Measurements from ENCODE around the gene IL31RA. TPM values are rescaled to one million over a fixed set of nuclear protein-coding genes. Genes with fewer than 3 reads are reported as not detected.

The IL31RA gene
- total RNA-seq, 1 experiment from 2014 or later, result 0.24 TPM

DNA sequence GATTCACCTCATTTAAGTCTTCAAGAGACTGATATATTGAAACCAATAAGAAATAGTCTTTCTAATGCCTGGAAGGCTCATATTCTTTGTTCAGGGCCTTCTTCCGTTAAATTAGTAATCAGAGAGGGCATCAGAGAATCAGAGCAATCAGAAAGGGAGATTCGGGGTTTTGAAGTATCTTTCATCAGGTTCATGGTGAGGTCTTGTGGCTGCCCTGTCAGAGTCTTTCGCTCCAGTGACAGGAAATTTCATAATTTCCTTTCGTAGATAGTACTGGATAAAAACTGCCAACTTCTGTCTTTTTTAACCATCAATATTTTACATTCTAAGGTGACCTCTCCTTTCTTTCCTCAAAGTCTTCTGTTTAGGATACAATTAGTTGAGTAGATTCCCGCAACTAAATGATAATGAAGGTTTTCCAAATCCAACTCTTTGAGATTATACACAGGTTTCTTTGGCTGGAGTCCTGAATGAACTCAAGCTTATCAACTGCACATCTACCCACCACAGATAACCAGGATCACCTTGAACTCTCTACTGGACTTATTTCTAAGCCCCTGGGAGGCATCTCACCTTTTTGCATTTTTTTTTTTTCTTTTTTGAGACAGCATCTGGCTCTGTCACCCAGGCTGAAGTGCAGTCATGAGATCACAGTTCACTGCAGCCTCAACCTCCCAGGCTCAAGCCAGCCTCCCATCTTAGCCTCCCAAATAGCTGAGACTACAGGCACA is 5.5 kb downstream of the IL31RA start:
- no peak for TF ChIP-seq EZH2 (IDR thresholded peaks at IDR 0.05; ENCODE audit: borderline replicate concordance, low read depth, low read length, poor library complexity, severe bottlenecking)
- TF ChIP-seq CTCF (conservative IDR thresholded peaks at IDR 0.05; ENCODE audit: low read depth, low read length), result no peak
- H3K27ac ChIP-seq (ENCODE audit: low read depth, low read length, poor library complexity, severe bottlenecking), result no peak overlapping the region
- no peaks in the 10 kb centered on the region for H3K4me1 ChIP-seq (ENCODE audit: insufficient read depth, low read length, poor library complexity, severe bottlenecking)
- no peak overlapping the region for H3K4me3 ChIP-seq (ENCODE audit: low read depth, low read length, poor library complexity, severe bottlenecking)
- H3K9me3 ChIP-seq (ENCODE audit: low read depth, low read length, poor library complexity, severe bottlenecking), result no peaks in the 10 kb centered on the region
- H3K36me3 ChIP-seq (ENCODE audit: insufficient read depth, low read length, poor library complexity, severe bottlenecking), result no peaks in the 10 kb centered on the region
- peaks cover 4% of the 10 kb centered on the region for H3K27me3 ChIP-seq (replicated peaks; ENCODE audit: insufficient read depth, low read depth, low read length, poor library complexity)
- POLR2A ChIA-PET (ENCODE audit: low non-redundant PET), result no interaction called here
- no peak for DNase-seq (ENCODE audit: low spot score)
- no TSS peak for BruUV-seq (replicated peaks)
- CTCF ChIA-PET, result no interaction called here
- intact Hi-C loops (cut with micrococcal nuclease; ENCODE audit: unreplicated experiment), result no loop called here

DNA sequence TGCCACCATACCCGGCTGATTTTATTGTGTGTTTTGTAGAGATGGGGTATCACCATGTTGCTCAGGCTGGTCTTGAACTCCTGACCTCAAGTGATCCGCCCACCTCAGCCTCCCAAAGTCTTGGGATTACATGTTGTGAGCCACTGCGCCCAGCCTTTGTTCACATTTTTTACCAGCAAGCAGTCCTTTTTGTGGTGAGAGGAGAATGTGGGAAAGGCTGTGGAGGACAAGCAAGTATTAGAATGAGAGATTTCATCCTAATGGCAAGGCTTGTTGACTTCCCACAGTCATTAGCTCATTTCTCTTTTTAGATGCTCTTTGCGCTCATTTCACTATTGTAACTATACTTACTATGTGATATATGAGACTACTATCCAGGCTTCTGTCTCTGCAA is 6.1 kb downstream of the IL31RA start:
- no peak overlapping the region for H3K4me3 ChIP-seq (ENCODE audit: low read depth, low read length, poor library complexity, severe bottlenecking)
- DNase-seq (ENCODE audit: low spot score), result no peak
- ChIA-PET POLR2A (ENCODE audit: low non-redundant PET) (no interaction called here), CTCF (no interaction called here)
- H3K9me3 ChIP-seq (ENCODE audit: low read depth, low read length, poor library complexity, severe bottlenecking), result no peaks in the 10 kb centered on the region
- TF ChIP-seq EZH2 (IDR thresholded peaks at IDR 0.05; ENCODE audit: borderline replicate concordance, low read depth, low read length, poor library complexity, severe bottlenecking), result no peak
- TF ChIP-seq CTCF (conservative IDR thresholded peaks at IDR 0.05; ENCODE audit: low read depth, low read length), result no peak
- BruUV-seq (replicated peaks), result no TSS peak
- H3K36me3 ChIP-seq (ENCODE audit: insufficient read depth, low read length, poor library complexity, severe bottlenecking), result no peaks in the 10 kb centered on the region
- intact Hi-C loops (cut with micrococcal nuclease; ENCODE audit: unreplicated experiment), result no loop called here
- H3K27me3 ChIP-seq (replicated peaks; ENCODE audit: insufficient read depth, low read depth, low read length, poor library complexity), result peaks cover 4% of the 10 kb centered on the region
- no peak overlapping the region for H3K27ac ChIP-seq (ENCODE audit: low read depth, low read length, poor library complexity, severe bottlenecking)
- no peaks in the 10 kb centered on the region for H3K4me1 ChIP-seq (ENCODE audit: insufficient read depth, low read length, poor library complexity, severe bottlenecking)

DNA sequence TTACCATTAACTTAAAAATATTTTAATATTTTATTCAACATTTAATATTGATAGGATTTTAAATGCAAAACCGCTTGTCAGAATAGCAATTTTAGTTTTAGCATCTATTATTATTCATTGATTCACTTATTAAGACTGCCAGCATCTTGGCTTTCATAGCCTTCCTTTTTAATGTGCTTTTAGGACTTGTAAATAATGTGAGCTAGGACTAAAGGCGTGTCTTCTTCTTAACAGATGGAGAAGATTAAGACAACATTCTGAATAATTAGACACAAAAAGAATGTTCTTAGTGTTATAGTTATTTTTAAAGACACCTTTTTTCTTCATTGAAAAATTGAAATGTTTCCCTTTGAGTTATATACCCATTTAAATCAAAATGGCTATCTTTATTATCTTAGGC is 6.9 kb downstream of the IL31RA start:
- H3K36me3 ChIP-seq (ENCODE audit: insufficient read depth, low read length, poor library complexity, severe bottlenecking), result no peaks in the 10 kb centered on the region
- no peaks in the 10 kb centered on the region for H3K4me1 ChIP-seq (ENCODE audit: insufficient read depth, low read length, poor library complexity, severe bottlenecking)
- no peak overlapping the region for H3K4me3 ChIP-seq (ENCODE audit: low read depth, low read length, poor library complexity, severe bottlenecking)
- ChIA-PET CTCF (no interaction called here), POLR2A (ENCODE audit: low non-redundant PET) (no interaction called here)
- TF ChIP-seq EZH2 (IDR thresholded peaks at IDR 0.05; ENCODE audit: borderline replicate concordance, low read depth, low read length, poor library complexity, severe bottlenecking) (no peak), CTCF (conservative IDR thresholded peaks at IDR 0.05; ENCODE audit: low read depth, low read length) (no peak)
- no peak for DNase-seq (ENCODE audit: low spot score)
- H3K27ac ChIP-seq (ENCODE audit: low read depth, low read length, poor library complexity, severe bottlenecking), result no peak overlapping the region
- no TSS peak for BruUV-seq (replicated peaks)
- no peaks in the 10 kb centered on the region for H3K9me3 ChIP-seq (ENCODE audit: low read depth, low read length, poor library complexity, severe bottlenecking)
- H3K27me3 ChIP-seq (replicated peaks; ENCODE audit: insufficient read depth, low read depth, low read length, poor library complexity), result peaks cover 4% of the 10 kb centered on the region
- intact Hi-C loops (cut with micrococcal nuclease; ENCODE audit: unreplicated experiment), result no loop called here
